ENCODE data around the gene ABCA12.

ABCA12 gene

DNA sequence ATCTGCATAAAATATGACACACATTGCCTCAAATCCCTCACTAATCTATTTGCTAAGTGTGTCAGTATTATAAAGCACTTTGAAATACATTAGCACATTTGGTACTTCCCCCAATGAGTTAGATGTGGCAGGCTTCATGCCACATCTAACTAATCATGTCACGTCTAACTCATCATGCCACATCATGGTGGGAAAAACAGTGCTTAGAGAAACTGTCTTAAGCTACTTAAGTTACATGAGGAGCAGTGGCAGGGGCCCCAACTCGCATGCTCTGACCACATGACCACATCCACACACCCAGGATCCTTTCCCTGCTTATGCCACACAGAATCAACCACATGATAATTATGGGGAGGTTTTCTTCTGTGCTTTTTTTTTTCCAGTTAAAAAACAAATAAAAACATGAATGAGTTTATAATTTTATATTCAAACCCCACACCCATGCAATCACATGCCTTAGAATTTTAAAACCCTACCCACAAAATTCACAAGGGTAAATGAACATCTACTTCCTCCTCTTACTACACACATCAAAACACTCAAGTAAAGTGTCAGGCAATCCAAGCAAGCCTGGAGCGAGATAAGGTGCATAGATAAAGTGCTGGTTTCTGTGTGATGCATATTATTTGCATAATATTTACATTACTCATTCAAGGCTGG is 1.6 kb downstream of the ABCA12 start:
- DNase-seq = no peak

DNA sequence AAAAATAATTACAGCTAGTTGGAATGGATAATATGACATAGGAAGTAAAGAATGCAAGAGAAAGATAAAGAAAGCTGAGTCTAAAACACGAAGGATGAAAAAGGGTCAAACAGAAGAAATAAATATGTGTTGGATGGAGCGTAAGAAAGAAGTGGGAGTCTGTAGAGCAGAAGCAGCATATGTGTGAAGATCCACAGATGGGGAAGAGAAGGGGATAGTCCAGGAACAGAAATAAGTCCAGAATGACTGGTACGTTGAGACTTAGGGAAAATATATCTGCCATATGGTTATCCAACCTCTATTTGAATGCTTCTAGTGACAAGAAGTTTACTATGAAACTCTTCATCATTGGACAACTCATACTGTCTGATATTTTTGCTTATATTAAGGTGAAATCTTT is 18.0 kb downstream of the ABCA12 start:
- no peak for DNase-seq

DNA sequence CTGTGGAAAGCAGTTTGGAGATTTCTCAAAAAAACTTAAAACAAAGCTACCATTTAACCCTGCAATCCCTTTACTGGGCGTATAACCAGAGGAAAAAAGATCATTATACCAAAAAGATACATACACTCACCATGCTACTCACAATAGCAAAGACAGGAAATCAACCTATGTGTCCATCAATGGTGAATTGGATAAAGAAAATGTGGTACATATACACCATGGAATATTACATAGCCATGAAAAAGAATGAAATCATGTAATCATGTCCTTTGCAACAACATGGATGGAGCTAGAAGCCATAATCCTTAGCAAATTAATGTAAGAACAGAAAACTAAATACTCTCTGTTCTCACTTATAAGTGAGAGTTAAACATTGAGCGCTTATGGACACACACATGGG is 18.6 kb downstream of the ABCA12 start:
- no peak for DNase-seq

- DNase-seq = no peak
Measured at GRCh38 chr2:215110918-215111317, 27.5 kb downstream of the ABCA12 start.

DNA sequence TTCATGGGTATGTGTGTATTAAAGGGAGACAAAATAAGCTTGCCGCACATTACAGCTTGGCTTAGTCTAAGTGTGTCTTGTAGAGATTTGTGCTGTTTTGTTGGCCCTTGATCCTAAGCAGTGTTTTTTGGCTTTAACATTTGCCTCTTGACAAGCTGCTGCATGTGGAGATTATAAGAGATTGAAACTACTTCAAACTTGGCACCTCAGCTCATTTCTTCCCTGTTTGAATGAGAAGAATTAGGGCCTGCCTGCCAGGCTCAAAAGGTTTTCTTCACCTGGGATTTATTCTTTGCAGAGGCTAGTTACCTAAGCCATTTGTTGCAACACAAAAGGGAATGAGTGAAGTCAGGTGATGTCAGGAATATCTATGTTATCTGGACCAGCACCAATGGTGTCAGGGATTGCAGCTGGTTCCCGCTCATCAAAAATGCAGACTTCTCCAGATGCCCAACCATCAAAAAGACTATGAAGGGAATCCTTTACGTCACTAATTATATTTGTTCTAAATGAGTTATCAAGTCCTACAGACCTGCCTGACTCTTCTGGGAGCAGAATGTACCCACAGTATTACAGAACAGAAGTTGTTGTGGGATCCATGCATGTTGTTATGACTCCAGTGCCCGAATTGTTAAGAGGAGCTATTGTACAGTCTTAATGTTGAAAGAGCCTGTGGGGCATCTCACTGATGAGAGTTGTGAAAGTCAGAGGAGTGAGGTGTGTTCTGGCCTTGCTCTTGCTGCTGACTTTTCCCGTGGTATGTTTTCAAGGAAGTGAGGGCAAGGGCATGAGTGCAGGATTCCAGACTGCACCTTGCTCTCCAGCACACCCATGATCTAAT is 31.0 kb downstream of the ABCA12 start:
- no peak for DNase-seq

GRCh38 chr2:215105607-215106354 is 32.6 kb downstream of the ABCA12 start:
- DNase-seq = no peak

- DNase-seq = no peak
Measured at GRCh38 chr2:215104226-215104625, 34.2 kb downstream of the ABCA12 start.

DNA sequence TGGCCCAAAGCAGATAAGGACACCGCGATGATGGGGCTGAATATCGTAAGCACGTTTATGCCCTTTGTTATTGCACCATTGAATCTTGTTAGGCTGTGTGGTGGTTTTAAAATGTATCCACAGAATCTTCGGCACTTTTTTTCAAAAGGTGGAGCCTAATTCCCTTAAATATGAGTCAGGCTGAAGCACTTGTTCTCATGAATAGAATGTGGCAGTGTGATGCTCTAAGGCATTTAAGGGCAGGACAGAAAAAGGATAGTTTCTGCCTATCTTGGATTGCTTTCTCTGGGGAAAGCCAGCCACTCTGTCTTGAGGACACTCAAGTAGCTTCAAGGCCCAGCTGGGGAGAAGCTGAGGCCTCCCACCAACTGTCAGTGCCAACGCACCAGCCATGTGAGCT is 39.6 kb downstream of the ABCA12 start:
- DNase-seq = no peak

- DNase-seq = no peak
Measured at GRCh38 chr2:215084080-215084479, 54.3 kb downstream of the ABCA12 start.

DNA sequence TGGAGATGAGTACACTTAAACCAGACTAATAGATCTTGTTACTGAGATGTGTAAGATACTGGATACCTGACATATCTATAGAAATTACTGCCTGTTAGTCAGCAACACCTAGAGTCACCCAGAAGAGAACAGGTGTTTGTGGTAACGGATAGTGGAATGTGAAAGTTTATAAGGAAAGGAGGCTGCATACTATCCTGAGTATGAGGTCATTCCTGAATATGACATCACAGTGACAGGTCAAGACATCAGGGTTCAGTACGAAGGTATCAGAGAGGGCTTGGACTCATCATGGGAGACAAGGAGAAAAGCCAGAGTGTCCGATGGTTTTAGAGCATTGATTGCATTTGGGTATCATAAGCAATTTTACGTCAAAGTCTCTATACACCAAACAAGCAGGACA is 55.3 kb downstream of the ABCA12 start:
- DNase-seq = no peak

GRCh38 chr2:215082446-215082845 is 56.0 kb downstream of the ABCA12 start:
- no peak for DNase-seq

DNA sequence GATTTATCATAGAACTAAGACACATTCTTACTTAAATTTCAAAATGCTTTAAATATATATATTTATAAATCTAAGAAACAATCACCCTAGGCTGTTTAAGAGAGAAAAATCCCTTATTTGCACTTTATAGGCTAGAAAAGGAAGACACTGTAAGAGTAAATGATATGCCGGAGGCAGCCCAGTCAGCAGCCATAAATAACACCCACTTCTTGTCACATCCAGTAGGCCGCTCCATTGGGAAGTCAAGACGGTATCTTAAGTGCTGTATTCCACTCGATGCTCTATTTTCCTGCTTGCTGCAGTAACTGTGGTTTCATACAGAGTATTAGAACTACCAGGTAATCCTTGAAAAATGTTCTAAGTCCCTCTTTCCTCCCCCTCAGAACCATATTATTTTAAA is 57.9 kb downstream of the ABCA12 start:
- no peak for DNase-seq

DNA sequence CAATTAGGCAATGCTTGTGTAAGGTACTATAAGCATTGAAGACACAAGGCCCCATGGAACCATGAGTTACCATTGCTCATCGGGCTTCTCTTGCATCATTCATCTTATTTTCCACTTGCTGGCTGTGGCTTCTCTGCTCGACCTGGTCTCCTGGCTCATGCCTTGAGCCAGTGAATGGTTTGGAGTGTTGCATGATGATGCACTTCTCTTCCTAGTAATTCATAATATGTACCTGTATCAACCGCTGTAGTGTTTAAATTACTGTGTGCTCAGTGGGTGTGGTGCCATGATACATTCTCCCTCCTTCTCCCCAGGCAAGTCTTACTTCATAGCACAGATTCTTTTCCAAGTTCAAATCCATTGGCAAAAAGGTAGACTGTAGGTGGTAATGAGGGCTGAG is 66.8 kb downstream of the ABCA12 start:
- DNase-seq = no peak

DNA sequence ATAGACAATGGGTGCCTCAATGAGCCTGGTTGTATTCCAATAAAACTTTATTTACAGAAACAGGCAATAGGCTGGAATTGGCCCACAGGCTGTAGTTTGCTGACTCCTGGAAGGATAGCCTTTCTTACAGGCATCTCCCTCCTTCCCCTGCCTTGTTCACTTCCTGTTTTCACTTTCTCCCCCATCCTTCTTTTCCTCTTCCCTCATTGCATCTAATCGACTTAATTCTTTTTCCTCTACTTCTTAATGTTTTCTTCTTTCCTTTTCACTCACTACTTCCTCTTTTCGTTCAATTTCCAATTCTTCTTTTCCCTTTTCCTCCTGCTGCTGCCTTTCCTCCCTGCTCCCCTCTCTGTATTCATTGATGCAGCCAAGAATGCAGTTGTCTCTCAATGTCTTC is 70.0 kb downstream of the ABCA12 start:
- DNase-seq = no peak

DNA sequence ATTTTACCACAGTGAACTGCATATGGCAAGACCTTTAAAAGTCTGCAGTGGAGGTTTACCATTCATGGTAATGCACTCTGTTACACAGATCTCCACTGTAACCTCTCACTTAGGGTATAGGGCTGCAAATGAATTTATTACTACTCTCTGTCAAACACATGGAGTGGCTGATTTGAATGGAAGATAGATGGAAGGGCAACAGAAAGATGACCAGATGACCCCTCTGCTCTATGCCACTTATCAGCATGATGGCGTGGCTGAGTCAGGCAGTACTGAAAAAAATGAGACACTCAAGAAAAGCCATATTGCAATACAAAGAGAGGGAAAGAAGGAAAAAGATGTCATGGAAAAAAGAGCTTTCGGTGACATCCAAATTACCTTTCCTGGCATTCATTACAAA is 72.3 kb downstream of the ABCA12 start:
- DNase-seq = no peak

- no peak for DNase-seq
Measured at GRCh38 chr2:215063526-215063925, 74.9 kb downstream of the ABCA12 start.

DNA sequence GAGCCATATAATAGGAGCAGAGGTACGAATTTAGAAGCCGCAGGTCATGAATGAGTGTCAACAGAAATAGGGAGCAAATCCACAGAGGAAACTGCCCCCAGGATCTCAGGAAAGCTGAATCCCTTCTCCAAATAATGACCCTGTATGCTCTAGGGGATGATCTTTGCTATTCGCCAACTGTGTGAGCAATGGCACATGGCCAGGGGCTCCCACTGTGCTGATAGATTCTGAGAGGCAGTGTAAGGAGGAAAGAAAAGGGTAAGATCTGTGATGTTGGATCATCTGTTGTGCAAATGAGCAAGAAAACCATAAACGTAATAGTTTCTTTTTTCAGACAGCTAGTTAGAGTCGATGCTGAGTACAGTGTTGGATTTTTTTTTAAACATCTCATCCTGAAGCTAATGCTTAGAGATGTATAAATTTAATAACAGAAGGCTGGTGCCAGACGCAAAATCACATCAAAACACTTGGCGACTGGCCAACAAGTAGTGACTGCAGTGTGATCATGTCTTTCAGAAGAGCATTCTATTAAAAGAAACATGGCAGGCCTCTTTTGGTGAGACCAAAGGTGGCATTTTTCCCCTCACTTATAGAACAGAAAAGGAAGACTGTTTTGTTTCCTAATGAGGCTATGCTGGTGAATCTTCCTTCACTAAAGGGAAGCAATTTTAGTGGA is 77.4 kb downstream of the ABCA12 start:
- no peak for DNase-seq

DNA sequence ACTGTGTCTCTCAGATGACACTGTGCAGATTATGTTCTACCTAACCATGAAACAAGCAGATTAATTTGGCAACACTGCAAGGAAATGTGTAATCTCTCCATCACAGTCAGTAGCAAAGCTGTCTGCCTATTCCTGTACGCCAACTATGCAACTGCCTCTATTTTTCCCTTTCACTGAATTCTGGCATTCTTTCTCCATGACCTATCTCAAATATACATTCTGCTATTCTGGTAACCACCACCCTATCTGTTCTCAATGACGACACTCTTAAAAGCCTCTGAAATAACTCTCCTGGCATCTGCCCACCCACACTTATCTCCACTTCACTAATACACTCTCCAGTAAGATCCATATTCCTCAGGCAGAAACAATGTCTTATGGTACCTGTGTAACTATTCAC is 78.7 kb downstream of the ABCA12 start:
- DNase-seq = no peak

DNA sequence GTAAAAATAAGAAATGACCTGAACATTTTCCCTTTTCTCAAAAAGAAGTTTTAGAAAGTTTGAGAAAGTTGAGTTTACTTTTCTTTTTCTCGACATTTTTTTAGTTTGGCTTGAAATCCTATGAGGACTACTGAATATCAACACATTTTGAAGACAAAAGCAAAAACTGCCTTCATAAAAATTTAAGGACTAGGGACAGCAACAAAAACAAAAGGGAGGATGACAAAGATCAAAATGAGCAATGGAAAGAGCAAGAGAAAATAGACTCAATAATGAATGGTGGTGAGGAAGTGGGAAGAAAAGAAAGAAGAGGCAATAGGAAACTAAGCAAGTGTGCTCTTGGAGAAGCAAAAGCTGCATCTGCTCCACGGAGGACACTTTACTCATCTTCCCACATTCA is 82.5 kb downstream of the ABCA12 start:
- DNase-seq = no peak

GRCh38 chr2:215052810-215053209 is 85.6 kb downstream of the ABCA12 start:
- no peak for DNase-seq

- no peak for DNase-seq
Measured at GRCh38 chr2:215052404-215052803, 86.0 kb downstream of the ABCA12 start.

DNA sequence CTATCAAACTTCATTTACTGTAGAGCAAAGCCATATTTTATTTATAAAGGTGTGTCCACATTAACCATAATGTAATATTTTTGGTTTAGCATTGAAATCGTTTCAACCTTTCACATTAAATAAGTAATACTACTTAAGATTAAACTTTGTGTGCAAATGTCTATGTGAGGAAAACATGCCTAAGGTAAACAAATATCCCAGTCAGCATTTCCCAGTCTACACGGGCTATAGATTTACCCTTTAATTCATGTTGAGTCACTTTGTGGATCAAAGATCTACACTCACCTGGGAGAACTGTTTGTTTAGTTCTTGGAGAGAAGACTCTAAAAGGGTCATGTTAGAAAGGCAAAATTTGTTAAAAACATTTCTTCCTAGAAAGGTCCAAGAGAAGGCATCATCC is 89.1 kb downstream of the ABCA12 start:
- DNase-seq = no peak

DNA sequence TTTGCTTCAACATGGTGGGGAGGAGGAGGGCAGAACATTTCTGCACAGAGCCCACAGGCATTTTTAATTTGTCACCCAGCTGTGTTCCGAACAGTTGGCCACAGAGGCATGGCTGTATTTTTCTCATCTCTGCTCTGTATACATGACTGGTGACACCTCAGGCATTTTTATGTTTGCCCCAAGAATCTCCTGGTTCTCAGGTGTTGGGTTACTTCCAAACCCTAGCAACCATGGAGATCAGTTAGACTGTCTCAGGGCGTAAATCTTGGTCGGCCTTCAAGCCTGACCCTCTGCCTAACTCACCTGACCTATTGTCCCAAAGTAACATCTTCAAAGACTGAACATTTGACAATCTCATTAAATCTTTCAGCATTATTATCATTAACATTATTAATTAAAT is 100.0 kb downstream of the ABCA12 start:
- DNase-seq = no peak
